ENCODE measurements around the gene B3GNT9.

The B3GNT9 gene

GRCh38 chr16:67194260-67194659 is 43.5 kb upstream of the B3GNT9 start:
- peaks cover 13% of the 10 kb centered on the region for H3K79me1 ChIP-seq (ENCODE audit: low read length)
- DNase-seq: no peak
- H2AFZ ChIP-seq (ENCODE audit: insufficient read depth, low read length, poor library complexity): no peak overlapping the region
- H3K9me3 ChIP-seq (ENCODE audit: insufficient read depth, low read depth, low read length): no peaks in the 10 kb centered on the region
- H3K4me2 ChIP-seq (ENCODE audit: low read length): no peak overlapping the region
- peaks cover 10% of the 10 kb centered on the region for H3K79me2 ChIP-seq (ENCODE audit: control insufficient read depth, insufficient read depth, low read length, poor library complexity)
- H4K91ac ChIP-seq (ENCODE audit: low read depth, low read length): no peak overlapping the region
- H2BK120ac ChIP-seq (ENCODE audit: insufficient read depth, low read length, poor library complexity): no peak overlapping the region
- H3K23ac ChIP-seq (ENCODE audit: low read length): no peak overlapping the region
- H3K4me3 ChIP-seq (ENCODE audit: low read depth, low read length): no peak overlapping the region
- no peak overlapping the region for H3K4ac ChIP-seq (ENCODE audit: low read depth, low read length)
- H3K27ac ChIP-seq (ENCODE audit: low read depth, low read length): no peak overlapping the region
- no peaks in the 10 kb centered on the region for H3K27me3 ChIP-seq (ENCODE audit: insufficient read depth, low read length)
- H4K8ac ChIP-seq (ENCODE audit: low read depth, low read length): no peak overlapping the region
- H3K36me3 ChIP-seq (ENCODE audit: control insufficient read depth in 1 of 2, insufficient read depth in 2 of 2, low read length in 2 of 2): peaks cover 51 to 52% of the 10 kb centered on the region in 2 experiments
- WGBS (ENCODE audit: extremely low coverage, insufficient coverage, insufficient read length): no CpG with 5 or more reads among the region's 6 CpGs
- H2BK5ac ChIP-seq (ENCODE audit: low read depth, low read length, poor library complexity): no peak overlapping the region
- no peak overlapping the region for H3K18ac ChIP-seq (ENCODE audit: low read length)
- H2AK5ac ChIP-seq (ENCODE audit: low read length): no peak overlapping the region
- no peak overlapping the region for H3K9ac ChIP-seq (ENCODE audit: low read length)
- H3K4me1 ChIP-seq (ENCODE audit: control insufficient read depth in 1 of 2, insufficient read depth in 2 of 2, low read length in 2 of 2): peaks cover 15 to 29% of the 10 kb centered on the region in 2 experiments
- no peak overlapping the region for H3K14ac ChIP-seq (ENCODE audit: low read length)
- H4K12ac ChIP-seq (ENCODE audit: low read depth, low read length): no peak overlapping the region
- H2BK12ac ChIP-seq (ENCODE audit: low read length): no peak overlapping the region

DNA sequence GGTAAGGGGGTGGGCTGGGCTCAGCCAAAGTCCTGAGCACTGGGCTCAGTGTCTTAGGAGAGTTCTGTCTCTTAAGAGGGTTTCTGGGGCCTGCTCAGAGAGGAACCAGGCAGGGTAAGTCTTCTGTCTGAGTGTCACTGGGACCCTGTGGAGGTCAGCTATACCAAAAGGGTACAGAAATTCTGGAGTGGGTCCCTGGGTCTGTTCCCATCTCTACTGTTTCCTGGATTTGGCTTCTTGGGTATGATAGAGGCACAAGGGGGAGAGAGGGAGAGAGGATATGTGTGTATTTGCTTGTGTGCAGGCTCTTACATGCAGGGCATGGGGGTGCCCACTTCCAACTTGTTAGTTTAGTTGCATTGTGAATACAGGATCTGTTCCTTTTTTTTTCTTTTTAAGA is 42.7 kb upstream of the B3GNT9 start:
- Histone ChIP-seq H4K8ac (ENCODE audit: low read depth, low read length) (no peak overlapping the region), H3K9ac (ENCODE audit: low read length) (no peak overlapping the region), H3K27ac (ENCODE audit: low read depth, low read length) (no peak overlapping the region), H3K4ac (ENCODE audit: low read depth, low read length) (peak overlapping the region; percentile 99), H3K23ac (ENCODE audit: low read length) (no peak overlapping the region), H3K27me3 (ENCODE audit: insufficient read depth, low read length) (no peaks in the 10 kb centered on the region), H3K4me3 (ENCODE audit: low read depth, low read length) (no peak overlapping the region), H2AK5ac (ENCODE audit: low read length) (no peak overlapping the region), H3K79me1 (ENCODE audit: low read length) (peaks cover 10% of the 10 kb centered on the region), H3K4me2 (ENCODE audit: low read length) (peak overlapping the region; percentile 79), H4K12ac (ENCODE audit: low read depth, low read length) (no peak overlapping the region), H2BK120ac (ENCODE audit: insufficient read depth, low read length, poor library complexity) (no peak overlapping the region), H2BK12ac (ENCODE audit: low read length) (no peak overlapping the region), H3K18ac (ENCODE audit: low read length) (no peak overlapping the region), H2BK5ac (ENCODE audit: low read depth, low read length, poor library complexity) (no peak overlapping the region), H3K36me3 (ENCODE audit: control insufficient read depth in 1 of 2, insufficient read depth in 2 of 2, low read length in 2 of 2) (peaks cover 50 to 52% of the 10 kb centered on the region in 2 experiments), H4K91ac (ENCODE audit: low read depth, low read length) (no peak overlapping the region), H3K9me3 (ENCODE audit: insufficient read depth, low read depth, low read length) (no peaks in the 10 kb centered on the region), H3K14ac (ENCODE audit: low read length) (no peak overlapping the region), H3K79me2 (ENCODE audit: control insufficient read depth, insufficient read depth, low read length, poor library complexity) (peaks cover 10% of the 10 kb centered on the region), H3K4me1 (ENCODE audit: control insufficient read depth in 1 of 2, insufficient read depth in 2 of 2, low read length in 2 of 2) (peaks cover 13 to 23% of the 10 kb centered on the region in 2 experiments), H2AFZ (ENCODE audit: insufficient read depth, low read length, poor library complexity) (no peak overlapping the region)
- no peak for DNase-seq

- WGBS (ENCODE audit: extremely low coverage, insufficient coverage, insufficient read length): no CpG with 5 or more reads among the region's 17 CpGs
- Histone ChIP-seq H2BK120ac (ENCODE audit: insufficient read depth, low read length, poor library complexity) (peak overlapping the region; percentile 81), H2BK5ac (ENCODE audit: low read depth, low read length, poor library complexity) (no peak overlapping the region)
These were observed 42.1 kb upstream of the B3GNT9 start for GRCh38 chr16:67192781-67193361.

GRCh38 chr16:67191995-67192681 is 41.3 kb upstream of the B3GNT9 start, which contains the start of gene E2F4:
Gene E2F4, plus strand, starts transcription at chr16:67192155. Its CDS starts 73 bp downstream, at chr16:67192228.
- Histone ChIP-seq H3K4ac (ENCODE audit: low read depth, low read length) (peak within 1 kb of the TSS; percentile 99), H3K4me1 (ENCODE audit: control insufficient read depth in 1 of 2, insufficient read depth in 2 of 2, low read length in 2 of 2) (peaks cover 16 to 18% of the 10 kb centered on the region in 2 experiments), H2BK120ac (ENCODE audit: insufficient read depth, low read length, poor library complexity) (peak within 1 kb of the TSS; percentile 81), H4K91ac (ENCODE audit: low read depth, low read length) (peak within 1 kb of the TSS; percentile 87), H3K9me3 (ENCODE audit: insufficient read depth, low read depth, low read length) (no peaks in the 10 kb centered on the region), H3K79me2 (ENCODE audit: control insufficient read depth, insufficient read depth, low read length, poor library complexity) (peaks cover 11% of the 10 kb centered on the region), H2BK5ac (ENCODE audit: low read depth, low read length, poor library complexity) (peak within 1 kb of the TSS; percentile 80), H3K4me2 (ENCODE audit: low read length) (peak within 1 kb of the TSS; percentile 79), H3K27me3 (ENCODE audit: insufficient read depth, low read length) (no peaks in the 10 kb centered on the region), H4K12ac (ENCODE audit: low read depth, low read length) (peak within 1 kb of the TSS; percentile 97), H3K79me1 (ENCODE audit: low read length) (peaks cover 9% of the 10 kb centered on the region), H3K18ac (ENCODE audit: low read length) (peak within 1 kb of the TSS; percentile 94), H3K27ac (ENCODE audit: low read depth, low read length) (peak within 1 kb of the TSS; percentile 48), H2AK5ac (ENCODE audit: low read length) (peak within 1 kb of the TSS; percentile 98), H2AFZ (ENCODE audit: insufficient read depth, low read length, poor library complexity) (peak within 1 kb of the TSS; percentile 72), H3K36me3 (ENCODE audit: control insufficient read depth in 1 of 2, insufficient read depth in 2 of 2, low read length in 2 of 2) (peaks cover 36 to 38% of the 10 kb centered on the region in 2 experiments), H2BK12ac (ENCODE audit: low read length) (peak within 1 kb of the TSS; percentile 59), H3K9ac (ENCODE audit: low read length) (peak within 1 kb of the TSS; percentile 98), H3K14ac (ENCODE audit: low read length) (peak within 1 kb of the TSS; percentile 92), H3K4me3 (ENCODE audit: low read depth, low read length) (peak within 1 kb of the TSS; percentile 98), H3K23ac (ENCODE audit: low read length) (no peak within 1 kb of the TSS), H4K8ac (ENCODE audit: low read depth, low read length) (peak within 1 kb of the TSS; percentile 96)
- DNase-seq: peak; percentile 85 to 93
- WGBS (ENCODE audit: extremely low coverage, insufficient coverage, insufficient read length): no CpG with 5 or more reads among the region's 54 CpGs

More at GRCh38 chr16:67192781-67193361, 42.1 kb upstream of the B3GNT9 start:
- H3K9me3 ChIP-seq (ENCODE audit: insufficient read depth, low read depth, low read length): no peaks in the 10 kb centered on the region
- no peak overlapping the region for H3K27ac ChIP-seq (ENCODE audit: low read depth, low read length)
- H3K18ac ChIP-seq (ENCODE audit: low read length): peak overlapping the region; percentile 94
- H4K8ac ChIP-seq (ENCODE audit: low read depth, low read length): peak overlapping the region; percentile 96
- H3K4me1 ChIP-seq (ENCODE audit: control insufficient read depth in 1 of 2, insufficient read depth in 2 of 2, low read length in 2 of 2): peaks cover 13 to 18% of the 10 kb centered on the region in 2 experiments
- DNase-seq: no peak
- H3K4me3 ChIP-seq (ENCODE audit: low read depth, low read length): peak overlapping the region; percentile 98
- peak overlapping the region; percentile 97 for H4K12ac ChIP-seq (ENCODE audit: low read depth, low read length)
- peaks cover 10% of the 10 kb centered on the region for H3K79me2 ChIP-seq (ENCODE audit: control insufficient read depth, insufficient read depth, low read length, poor library complexity)
- H3K79me1 ChIP-seq (ENCODE audit: low read length): peaks cover 7% of the 10 kb centered on the region
- H2AFZ ChIP-seq (ENCODE audit: insufficient read depth, low read length, poor library complexity): no peak overlapping the region
- H3K36me3 ChIP-seq (ENCODE audit: control insufficient read depth in 1 of 2, insufficient read depth in 2 of 2, low read length in 2 of 2): peaks cover 44 to 46% of the 10 kb centered on the region in 2 experiments
- H3K9ac ChIP-seq (ENCODE audit: low read length): peak overlapping the region; percentile 98
- peak overlapping the region; percentile 98 for H2AK5ac ChIP-seq (ENCODE audit: low read length)
- H3K14ac ChIP-seq (ENCODE audit: low read length): peak overlapping the region; percentile 92
- H2BK12ac ChIP-seq (ENCODE audit: low read length): no peak overlapping the region
- peak overlapping the region; percentile 87 for H4K91ac ChIP-seq (ENCODE audit: low read depth, low read length)
- no peak overlapping the region for H3K23ac ChIP-seq (ENCODE audit: low read length)
- no peaks in the 10 kb centered on the region for H3K27me3 ChIP-seq (ENCODE audit: insufficient read depth, low read length)
- peak overlapping the region; percentile 79 for H3K4me2 ChIP-seq (ENCODE audit: low read length)
- peak overlapping the region; percentile 99 for H3K4ac ChIP-seq (ENCODE audit: low read depth, low read length)
